HG02623 (cell line): ENCODE data around the gene ZER1.
"Not testable (repeated sequence)": the region's sequence is repeated elsewhere in the genome, so short reads cannot be mapped to it uniquely, and the experiment has no call there.

ENCODE experiments used
- ATAC-seq: cut with Tn5 transposase; IDR thresholded peaks from one replicate; pipeline ENCODE4 v1.9.1; 2021; ENCODE audit warnings: moderate library complexity; ENCODE audit not compliant: unreplicated experiment

ZER1 gene

DNA sequence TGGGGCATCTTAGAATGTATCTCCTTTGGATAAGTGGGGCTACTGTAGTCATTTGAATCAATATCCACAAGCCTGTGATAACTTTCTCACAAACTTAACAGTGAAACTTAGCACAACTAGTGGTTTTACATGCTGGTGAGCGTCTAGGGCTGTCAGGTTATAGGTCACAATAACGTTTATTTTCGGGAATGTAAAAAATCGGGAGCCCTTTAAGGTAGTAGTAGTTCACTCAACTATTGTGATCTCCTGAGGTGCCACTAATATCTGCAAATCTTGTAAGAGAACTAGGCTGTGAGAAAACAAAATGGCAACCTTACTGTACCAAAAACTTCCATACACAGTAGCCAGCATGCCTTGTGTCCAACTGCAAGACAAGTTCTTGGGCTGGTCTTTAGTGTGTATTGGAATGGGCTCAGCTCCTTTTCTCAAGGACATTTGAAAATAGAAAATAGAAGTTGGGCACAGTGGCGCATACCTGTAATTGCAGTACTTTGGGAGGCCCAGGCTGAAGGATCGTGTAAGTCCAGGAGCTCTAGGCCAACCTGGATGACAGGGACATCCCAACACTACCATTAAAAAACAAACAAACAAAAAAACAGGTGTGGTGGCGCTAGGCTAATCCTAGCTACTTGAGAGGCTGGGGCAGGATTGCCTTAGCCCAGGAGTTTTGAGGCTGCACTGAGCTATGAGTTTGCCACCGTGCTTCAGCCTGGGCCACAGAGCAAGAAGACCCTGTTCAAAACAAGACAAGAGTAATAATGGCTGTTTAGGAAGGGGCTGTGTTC is 74.6 kb downstream of the ZER1 start:
- no peak for ATAC-seq

DNA sequence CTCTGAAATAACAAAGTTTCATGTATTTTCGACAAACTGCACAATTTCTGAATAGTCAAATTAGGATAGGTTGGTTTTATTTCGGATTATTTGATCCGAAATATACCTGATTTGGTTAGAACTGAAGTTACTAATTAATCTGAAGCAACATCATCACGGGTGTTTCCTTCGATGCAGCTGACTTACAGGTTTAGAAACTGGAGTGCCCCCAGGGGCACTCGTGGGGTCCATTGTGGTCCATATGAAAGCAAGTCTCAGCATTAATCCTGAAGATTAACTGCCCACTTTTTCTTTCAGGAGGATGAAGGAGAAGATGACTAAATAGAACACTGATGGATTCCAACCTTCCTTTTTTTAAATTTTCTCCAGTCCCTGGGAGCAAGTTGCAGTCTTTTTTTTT is 77.4 kb downstream of the ZER1 start:
- no peak for ATAC-seq

DNA sequence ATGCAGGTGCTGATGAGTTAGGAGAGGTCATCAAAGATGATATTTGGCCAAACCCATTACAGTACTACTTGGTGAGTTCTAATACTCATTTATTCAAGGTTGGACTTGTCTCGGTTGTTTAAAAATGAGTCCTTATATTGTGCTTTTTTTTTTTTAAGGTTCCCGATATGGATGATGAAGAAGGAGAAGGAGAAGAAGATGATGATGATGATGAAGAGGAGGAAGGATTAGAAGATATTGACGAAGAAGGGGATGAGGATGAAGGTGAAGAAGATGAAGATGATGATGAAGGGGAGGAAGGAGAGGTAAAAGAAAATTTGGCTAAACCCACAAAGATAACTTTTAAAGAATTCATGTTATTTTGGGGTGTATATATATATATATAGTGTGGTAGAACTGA is 78.0 kb downstream of the ZER1 start:
- not testable (repeated sequence) for ATAC-seq

DNA sequence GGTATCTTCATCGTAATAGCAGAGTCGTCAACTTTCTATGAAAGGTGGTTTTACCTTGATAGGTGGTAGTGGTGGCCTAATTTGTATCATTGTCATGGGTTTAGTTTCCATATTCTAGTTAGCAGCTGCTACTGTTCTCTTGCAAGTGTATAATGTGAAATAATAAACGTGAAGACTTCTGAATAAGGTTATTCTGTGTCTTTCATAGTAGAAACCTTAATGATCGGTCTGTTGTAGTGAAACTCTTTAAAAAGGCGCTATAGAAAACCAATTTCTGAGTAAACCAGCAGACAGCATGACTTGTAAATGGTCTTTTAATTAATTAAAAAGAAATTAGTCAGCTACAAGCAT is 81.1 kb downstream of the ZER1 start:
- no peak for ATAC-seq

DNA sequence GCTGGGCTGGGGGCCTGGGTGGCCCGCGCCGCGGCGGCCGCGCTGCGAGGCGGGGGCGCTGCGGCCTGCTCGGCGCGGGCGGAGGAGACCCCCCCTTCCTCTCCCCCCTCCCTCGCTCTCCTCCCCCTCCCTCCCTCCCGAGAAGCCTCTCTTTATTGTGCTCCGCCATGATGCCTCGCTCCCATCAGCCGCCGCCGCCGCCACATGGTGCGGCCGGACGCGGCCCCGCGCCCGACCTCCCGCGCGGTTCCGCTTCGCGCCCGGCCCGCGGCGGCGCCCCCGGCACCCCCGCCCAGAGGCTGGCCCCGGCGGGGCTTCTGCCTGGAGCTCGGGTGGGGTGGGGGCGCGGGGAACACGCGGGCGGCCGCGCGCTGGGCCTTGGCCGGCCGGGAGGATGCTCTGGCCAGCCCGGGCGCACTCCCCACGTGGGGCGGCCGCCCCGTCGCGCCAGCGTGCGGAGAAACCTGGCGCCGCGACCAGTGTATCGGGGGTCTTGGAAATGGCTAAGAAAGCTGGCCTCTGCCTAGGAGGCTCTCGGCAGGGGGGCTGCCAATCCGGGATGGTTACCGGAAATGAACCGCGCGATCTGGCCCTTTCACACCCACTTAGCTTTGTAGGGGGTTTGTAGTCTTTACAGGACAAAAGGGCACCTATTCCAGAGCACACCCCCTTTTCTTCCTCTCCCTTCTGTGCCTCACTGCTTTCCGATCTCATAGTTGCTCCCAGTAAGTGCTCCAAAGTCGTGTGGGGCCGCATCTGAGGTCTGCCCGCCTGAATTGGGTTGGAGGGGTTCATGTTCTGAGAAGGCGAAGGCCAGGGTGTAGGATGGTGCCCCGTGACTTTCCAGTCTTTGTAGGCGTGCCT is 81.7 kb downstream of the ZER1 start:
- ATAC-seq, result peak; percentile 9

DNA sequence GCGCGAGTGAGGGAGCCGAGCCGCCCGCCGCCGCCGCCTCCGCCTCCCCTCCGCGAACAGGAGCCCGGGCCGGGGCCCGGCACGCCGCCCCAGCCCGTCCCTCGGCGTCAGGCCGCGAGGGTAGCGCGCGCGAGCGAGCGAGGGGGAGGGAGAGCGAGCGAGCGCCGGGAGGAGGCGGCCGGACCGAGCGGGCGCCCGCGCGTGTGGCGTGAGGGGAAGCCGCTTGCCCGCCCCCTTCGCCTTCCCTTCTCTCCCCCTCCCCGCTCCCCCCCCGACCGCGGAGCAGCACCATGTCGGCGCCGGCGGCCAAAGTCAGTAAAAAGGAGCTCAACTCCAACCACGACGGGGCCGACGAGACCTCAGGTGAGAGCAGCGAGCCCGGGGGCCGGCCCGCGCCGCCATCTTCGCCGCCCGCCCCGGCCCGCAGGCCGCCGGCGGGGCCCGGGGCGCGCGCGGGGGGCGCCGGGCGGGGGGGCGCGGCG is 82.4 kb downstream of the ZER1 start:
- peak; percentile 23 for ATAC-seq

DNA sequence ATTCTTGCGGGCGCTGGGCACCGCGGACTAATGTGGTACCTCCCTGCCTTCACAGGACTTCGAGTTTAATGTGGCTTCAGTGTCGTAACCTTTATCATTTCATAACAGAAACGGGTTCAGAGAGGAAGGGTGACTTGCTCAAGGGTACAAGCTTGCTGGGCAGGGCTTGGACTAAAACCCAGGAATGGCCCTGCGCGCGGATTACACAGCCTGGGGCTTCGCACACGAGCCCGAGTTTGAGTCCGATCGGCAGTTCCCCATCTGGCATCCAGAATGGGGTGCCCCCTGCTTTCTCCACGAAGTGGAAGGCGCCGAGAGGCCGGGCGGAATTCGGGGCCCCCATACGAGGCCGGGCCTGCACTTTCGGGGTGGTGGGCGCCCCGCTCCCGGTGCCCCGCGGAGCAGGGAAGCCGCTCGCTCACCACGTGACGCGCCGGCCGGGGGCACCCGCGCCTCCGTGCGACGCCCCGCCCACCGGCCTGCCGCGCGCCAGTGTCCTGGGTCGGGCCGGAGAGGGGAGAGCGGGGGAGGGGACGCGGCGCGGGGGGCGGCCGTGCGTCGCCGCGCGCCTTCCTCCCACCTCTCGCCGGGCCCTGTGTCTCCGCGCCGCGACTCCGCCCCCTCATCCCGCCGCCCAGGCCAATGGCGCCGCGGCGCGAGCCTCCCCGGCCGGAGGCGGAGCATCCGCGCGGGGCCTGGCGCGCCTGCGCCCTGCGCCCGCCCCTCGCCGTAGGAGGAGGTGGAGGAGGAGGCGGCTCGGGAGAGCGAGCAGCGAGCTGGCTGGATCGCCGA is 83.0 kb downstream of the ZER1 start, which contains the start of gene SET:
Gene SET, plus strand, starts transcription at position 722 of the 792 bp plus-strand sequence. CDS start 361 bp downstream, outside the sequence.
- ATAC-seq, result peak; percentile 70

DNA sequence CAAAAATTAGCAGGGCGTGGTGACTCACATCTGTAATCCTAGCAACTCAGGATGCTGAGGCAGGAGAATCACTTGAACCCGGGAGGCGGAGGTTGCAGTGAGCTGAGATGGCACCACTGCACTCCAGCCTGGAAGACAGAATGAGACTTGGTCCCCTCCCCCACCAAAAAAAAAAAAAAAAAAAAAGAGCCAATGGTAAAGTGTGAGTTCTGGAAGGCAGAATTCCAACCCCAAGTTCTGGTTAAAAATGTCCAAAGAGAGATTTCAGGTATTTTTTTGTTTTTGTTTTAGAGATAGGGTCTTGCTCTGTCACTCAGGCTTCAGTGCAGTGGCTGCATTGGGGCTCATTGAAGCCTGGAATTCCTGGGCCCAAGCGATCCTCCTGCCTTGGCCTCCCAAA is 84.3 kb downstream of the ZER1 start:
- ATAC-seq, result no peak

DNA sequence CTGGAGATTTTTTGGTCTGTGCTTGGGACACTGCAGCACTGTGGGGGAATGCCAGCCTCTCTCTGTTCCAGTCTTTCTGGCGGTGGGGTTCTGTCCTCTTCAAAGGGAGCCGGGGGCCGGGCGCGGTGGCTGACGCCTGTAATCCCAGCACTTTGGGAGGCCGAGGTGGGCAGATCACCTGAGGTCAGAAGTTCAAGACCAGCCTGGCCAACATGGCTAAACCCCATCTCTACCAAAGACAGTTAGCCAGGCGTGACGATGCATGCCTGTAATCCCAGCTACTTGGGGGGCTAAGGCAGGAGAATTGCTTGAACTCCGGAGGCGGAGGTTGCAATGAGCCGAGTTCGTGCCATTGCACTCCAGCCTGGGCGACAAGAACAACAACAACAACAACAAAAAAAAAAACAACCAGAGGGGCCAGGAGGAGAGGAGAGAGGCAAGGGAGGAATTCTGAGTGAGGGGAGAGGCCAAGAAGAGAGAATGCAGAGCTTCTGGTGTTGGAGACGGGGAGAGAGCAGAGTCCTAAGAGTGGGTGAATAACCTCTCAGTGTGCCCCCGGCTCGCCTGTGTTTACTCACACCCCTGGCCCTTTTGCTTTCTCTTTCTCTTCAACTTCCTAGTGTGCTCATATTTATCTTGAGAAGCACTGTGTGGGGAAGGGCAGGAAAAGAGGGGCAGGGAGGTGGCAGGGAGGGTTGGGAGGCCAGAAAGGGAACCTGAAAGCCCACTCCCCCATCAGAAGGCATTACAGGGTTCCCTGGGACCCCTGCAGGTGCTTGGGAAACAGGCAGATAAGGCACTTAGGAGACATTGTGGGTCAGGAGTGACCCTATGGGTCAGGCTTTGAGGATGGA is 85.9 kb downstream of the ZER1 start:
- no peak for ATAC-seq

DNA sequence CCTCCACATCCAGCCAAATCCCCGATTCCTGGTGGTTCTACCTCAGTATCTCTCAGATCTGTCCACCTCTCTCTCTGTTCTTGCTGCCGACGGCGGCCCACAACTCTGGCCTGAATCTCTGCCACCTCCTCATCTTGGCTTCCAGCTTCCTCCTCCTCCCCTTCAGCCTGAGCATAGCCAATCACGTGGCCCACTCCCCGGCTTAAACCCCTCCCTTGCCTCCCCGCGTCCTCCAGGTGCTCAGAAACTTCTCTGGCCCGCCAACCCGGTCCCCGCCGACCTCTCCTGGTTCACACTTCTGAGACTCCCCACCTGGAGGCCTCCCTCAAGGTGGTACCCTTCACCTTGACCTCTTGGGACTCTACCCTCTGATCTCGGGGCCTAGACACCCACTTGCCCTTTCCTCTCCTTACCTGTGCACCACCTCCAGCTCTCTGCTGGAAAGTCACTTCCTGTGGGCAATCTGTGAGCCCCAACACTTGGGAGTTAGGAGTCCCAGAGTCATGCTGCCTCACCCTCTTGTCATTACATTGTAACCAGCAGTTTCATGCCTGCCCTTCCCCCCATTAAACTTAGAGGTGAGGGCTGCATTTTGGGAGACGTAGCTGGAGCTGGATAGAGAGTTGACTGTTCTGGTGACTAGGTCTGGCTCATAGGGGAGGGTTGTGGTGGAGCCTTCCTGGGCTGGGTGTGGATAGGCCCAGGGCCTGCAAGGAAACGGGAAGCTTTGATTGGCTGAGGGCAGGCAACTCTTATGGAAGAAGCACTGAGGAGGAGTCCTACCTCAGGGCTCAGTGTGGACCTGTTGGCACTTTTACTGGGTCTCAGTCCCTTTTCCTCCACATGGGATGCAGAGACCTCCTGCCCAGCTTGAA is 87.2 kb downstream of the ZER1 start:
- ATAC-seq, result no peak

DNA sequence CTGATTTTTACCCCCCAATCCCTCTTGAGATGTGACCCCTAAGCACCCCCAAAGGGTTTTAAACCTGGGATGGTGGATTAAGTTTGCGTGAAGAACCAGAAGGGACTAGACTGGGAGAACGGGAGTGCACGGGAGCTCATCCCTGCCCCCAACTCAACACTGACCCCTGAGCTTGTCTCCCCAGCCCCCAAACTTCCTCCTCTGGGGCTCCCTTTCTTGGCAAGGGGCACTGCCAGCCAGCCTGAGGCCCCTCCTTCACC is 87.7 kb downstream of the ZER1 start:
- no peak for ATAC-seq

DNA sequence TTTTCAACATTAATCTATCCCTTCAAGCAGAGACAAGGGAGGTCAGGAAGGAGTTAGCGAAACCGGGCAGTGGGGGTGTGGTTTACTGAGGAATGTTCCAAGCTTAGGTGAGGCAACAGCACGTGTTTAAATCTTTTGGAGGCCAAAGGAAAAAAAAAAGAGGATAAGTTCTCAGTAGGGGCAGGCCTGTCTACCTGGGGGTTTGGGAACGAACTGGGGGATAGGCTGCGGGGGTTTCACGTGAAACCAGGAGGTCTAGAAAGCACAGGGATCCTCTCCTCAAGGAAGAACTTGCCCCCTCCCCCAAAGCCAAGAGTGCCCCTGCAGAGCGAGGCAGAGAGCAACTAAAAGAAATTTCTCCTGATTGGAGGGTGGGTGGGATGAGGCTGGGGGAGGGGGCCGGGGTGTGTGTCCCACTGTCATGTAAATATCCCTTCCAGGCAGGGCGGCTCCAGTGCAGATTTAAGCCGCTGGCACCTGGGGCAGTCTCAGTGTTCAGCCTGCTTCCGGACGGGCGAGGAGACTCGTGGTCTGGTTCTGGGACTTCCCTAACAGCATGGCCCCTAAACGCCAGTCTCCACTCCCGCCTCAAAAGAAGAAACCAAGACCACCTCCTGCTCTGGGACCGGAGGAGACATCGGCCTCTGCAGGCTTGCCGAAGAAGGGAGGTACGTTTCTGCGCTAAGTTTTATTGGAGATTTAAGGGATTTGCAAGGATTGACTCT is 88.2 kb downstream of the ZER1 start:
- no peak for ATAC-seq
